Neural cell (in vitro differentiated cells): ENCODE results near the gene SLC25A23.

Experiments used
- EZH2 ChIP-seq: fragments of 200-600, 300-800 bp; shearing (Covaris generic), sonication (generic); IDR thresholded peaks from 2 replicates; pipeline ENCODE4 v1.6.1; 2014; ENCODE audit warnings: antibody characterized with exemption, low read length, borderline replicate concordance, mild to moderate bottlenecking; ENCODE audit not compliant: insufficient read depth, poor library complexity, severe bottlenecking
- TF ChIP-seq, protein P1 (sequence below): fragments of 450-650 bp; IDR thresholded peaks from 2 replicates; pipeline ENCODE4 v1.5.1; 2014; ENCODE audit warnings: antibody characterized with exemption, mild to moderate bottlenecking, moderate library complexity; ENCODE audit not compliant: poor library complexity, severe bottlenecking

GRCh38 chr19:6491802-6492592 is 32.4 kb upstream of the SLC25A23 start:
- TF ChIP-seq, protein P1, sequence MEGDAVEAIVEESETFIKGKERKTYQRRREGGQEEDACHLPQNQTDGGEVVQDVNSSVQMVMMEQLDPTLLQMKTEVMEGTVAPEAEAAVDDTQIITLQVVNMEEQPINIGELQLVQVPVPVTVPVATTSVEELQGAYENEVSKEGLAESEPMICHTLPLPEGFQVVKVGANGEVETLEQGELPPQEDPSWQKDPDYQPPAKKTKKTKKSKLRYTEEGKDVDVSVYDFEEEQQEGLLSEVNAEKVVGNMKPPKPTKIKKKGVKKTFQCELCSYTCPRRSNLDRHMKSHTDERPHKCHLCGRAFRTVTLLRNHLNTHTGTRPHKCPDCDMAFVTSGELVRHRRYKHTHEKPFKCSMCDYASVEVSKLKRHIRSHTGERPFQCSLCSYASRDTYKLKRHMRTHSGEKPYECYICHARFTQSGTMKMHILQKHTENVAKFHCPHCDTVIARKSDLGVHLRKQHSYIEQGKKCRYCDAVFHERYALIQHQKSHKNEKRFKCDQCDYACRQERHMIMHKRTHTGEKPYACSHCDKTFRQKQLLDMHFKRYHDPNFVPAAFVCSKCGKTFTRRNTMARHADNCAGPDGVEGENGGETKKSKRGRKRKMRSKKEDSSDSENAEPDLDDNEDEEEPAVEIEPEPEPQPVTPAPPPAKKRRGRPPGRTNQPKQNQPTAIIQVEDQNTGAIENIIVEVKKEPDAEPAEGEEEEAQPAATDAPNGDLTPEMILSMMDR = no peak
- no peak for TF ChIP-seq EZH2
